SK-N-SH treated with all-trans-retinoic acid at 6 μM for 48 hours (cell line): ENCODE measurements around the gene NOCT.

Experiments
- BACH2 ChIP-seq: fragments of 250-450 bp; sonication (Bioruptor Pico); IDR thresholded peaks from 2 replicates; pipeline ENCODE4 v1.9.0; 2021; ENCODE audit warnings: mild to moderate bottlenecking, borderline replicate concordance
- RARB ChIP-seq: fragments of 250-450 bp; sonication (Bioruptor Pico); IDR thresholded peaks from 2 replicates; pipeline ENCODE4 v1.8.0; 2021; ENCODE audit warnings: mild to moderate bottlenecking, moderate library complexity
- TF ChIP-seq, protein P1 (sequence below): fragments of 250-450 bp; sonication (Bioruptor Pico); IDR thresholded peaks from 2 replicates; pipeline ENCODE4 v1.8.0; 2021; ENCODE audit warnings: low read depth, mild to moderate bottlenecking, moderate library complexity, borderline replicate concordance

GRCh38 chr4:139078926-139079325 lies 63.3 kb downstream of the NOCT start:
- TF ChIP-seq RARB (no peak), BACH2 (CRISPR knock-in tag) (no peak)
- TF ChIP-seq, protein P1, sequence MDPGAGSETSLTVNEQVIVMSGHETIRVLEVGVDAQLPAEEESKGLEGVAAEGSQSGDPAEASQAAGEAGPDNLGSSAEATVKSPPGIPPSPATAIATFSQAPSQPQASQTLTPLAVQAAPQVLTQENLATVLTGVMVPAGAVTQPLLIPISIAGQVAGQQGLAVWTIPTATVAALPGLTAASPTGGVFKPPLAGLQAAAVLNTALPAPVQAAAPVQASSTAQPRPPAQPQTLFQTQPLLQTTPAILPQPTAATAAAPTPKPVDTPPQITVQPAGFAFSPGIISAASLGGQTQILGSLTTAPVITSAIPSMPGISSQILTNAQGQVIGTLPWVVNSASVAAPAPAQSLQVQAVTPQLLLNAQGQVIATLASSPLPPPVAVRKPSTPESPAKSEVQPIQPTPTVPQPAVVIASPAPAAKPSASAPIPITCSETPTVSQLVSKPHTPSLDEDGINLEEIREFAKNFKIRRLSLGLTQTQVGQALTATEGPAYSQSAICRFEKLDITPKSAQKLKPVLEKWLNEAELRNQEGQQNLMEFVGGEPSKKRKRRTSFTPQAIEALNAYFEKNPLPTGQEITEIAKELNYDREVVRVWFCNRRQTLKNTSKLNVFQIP (CRISPR knock-in tag): no peak
